ENCODE measurements around the gene RAPGEF1.

GRCh38 chr9:131747352-131747751 is 7.5 kb upstream of the RAPGEF1 start:
- TF ChIP-seq CTCF (conservative IDR thresholded peaks at IDR 0.05; ENCODE audit: low read depth, low read length) = peak; percentile 70
- TF ChIP-seq EZH2 (IDR thresholded peaks at IDR 0.05; ENCODE audit: low read length, unreplicated experiment) = no peak

Data from PC-3 (cell line).